ENCODE measurements around the gene CAMK1D.

CAMK1D gene

GRCh38 chr10:12597788-12598765, 248.7 kb downstream of the CAMK1D start:
- DNase-seq (ENCODE audit: low spot score), result no peak

GRCh38 chr10:12600652-12601051, 251.3 kb downstream of the CAMK1D start:
- DNase-seq (ENCODE audit: low spot score), result no peak

- no peak for DNase-seq (ENCODE audit: low spot score)
Measured at GRCh38 chr10:12602521-12602920, 253.2 kb downstream of the CAMK1D start.

GRCh38 chr10:12603766-12604470, 254.6 kb downstream of the CAMK1D start:
- DNase-seq (ENCODE audit: low spot score), result no peak

- DNase-seq (ENCODE audit: low spot score), result no peak
Measured at GRCh38 chr10:12605580-12606405, 256.4 kb downstream of the CAMK1D start.

- DNase-seq (ENCODE audit: low spot score), result no peak
Measured at GRCh38 chr10:12606461-12606860, 257.1 kb downstream of the CAMK1D start.

- no peak for DNase-seq (ENCODE audit: low spot score)
Measured at GRCh38 chr10:12608761-12609160, 259.4 kb downstream of the CAMK1D start.

- no peak for DNase-seq (ENCODE audit: low spot score)
Measured at GRCh38 chr10:12609435-12609834, 260.1 kb downstream of the CAMK1D start.

GRCh38 chr10:12613136-12613535, 263.8 kb downstream of the CAMK1D start:
- no peak for DNase-seq (ENCODE audit: low spot score)

GRCh38 chr10:12614177-12614995, 265.0 kb downstream of the CAMK1D start:
- no peak for DNase-seq (ENCODE audit: low spot score)

GRCh38 chr10:12615296-12616220, 266.2 kb downstream of the CAMK1D start:
- no peak for DNase-seq (ENCODE audit: low spot score)

- no peak for DNase-seq (ENCODE audit: low spot score)
Measured at GRCh38 chr10:12617191-12618175, 268.1 kb downstream of the CAMK1D start.

GRCh38 chr10:12622016-12622415, 272.7 kb downstream of the CAMK1D start:
- no peak for DNase-seq (ENCODE audit: low spot score)

GRCh38 chr10:12622691-12623090, 273.3 kb downstream of the CAMK1D start:
- DNase-seq (ENCODE audit: low spot score), result no peak

GRCh38 chr10:12625393-12626023, 276.2 kb downstream of the CAMK1D start:
- no peak for DNase-seq (ENCODE audit: low spot score)

- no peak for DNase-seq (ENCODE audit: low spot score)
Measured at GRCh38 chr10:12628153-12628552, 278.8 kb downstream of the CAMK1D start.

- DNase-seq (ENCODE audit: low spot score), result no peak
Measured at GRCh38 chr10:12628964-12629766, 279.8 kb downstream of the CAMK1D start.

- no peak for DNase-seq (ENCODE audit: low spot score)
Measured at GRCh38 chr10:12629767-12630165, 280.4 kb downstream of the CAMK1D start.
